Right lobe of liver (tissue), 6 donors: ENCODE data around the gene DHRSX. TPM values are rescaled to one million over a fixed set of nuclear protein-coding genes. Genes with fewer than 3 reads are reported as not detected.

Experiments
- ATAC-seq, 4 donors: fragments of 200-7000 bp; cut with Tn5 transposase; one replicate each; pipeline ENCODE4 v1.9.1; 2020; ENCODE audit warnings: mild to moderate bottlenecking in 4 of 4, moderate library complexity in 4 of 4
- DNase-seq, 3 donors: peaks; one replicate each; pipeline ENCODE4 v3.0.0-alpha.2; 2020
- H3K27ac ChIP-seq, 3 donors: fragments of 200-600 bp; one replicate each; pipeline ENCODE4 v1.8.0; 2022
- H3K27me3 ChIP-seq, 2 donors: fragments of 200-600 bp; one replicate each; pipeline ENCODE4 v1.8.0; 2022
- H3K36me3 ChIP-seq, 4 donors: fragments of 200-600 bp; sonication (generic) in 1 of 4; one replicate each; pipeline versions ENCODE4 v1.5.1 to v1.8.0; 2017 to 2022; ENCODE audit warnings: control low read depth in 1 of 4
- H3K4me1 ChIP-seq, 4 donors: fragments of 200-600 bp; sonication (generic) in 1 of 4; one replicate each; pipeline versions ENCODE4 v1.5.1 to v1.8.0; 2017 to 2022; ENCODE audit warnings: control low read depth in 1 of 4
- H3K4me3 ChIP-seq, 3 donors: fragments of 200-600 bp; one replicate each; pipeline ENCODE4 v1.8.0; 2022
- H3K9me3 ChIP-seq, 4 donors: fragments of 200-600 bp; sonication (generic) in 1 of 4; one replicate each; pipeline versions ENCODE4 v1.5.1 to v1.8.0; 2017 to 2022; ENCODE audit warnings: control low read depth in 1 of 4
- POLR2A ChIP-seq: fragments of 450-650 bp; IDR thresholded peaks from one replicate; pipeline ENCODE4 v1.6.1; 2017; ENCODE audit warnings: antibody characterized with exemption, mild to moderate bottlenecking
- WGBS: methylation state at CpG from one replicate; pipeline ENCODE4 v1.1.6; 2018; ENCODE audit warnings: low coverage, low lambda C conversion rate; ENCODE audit not compliant: insufficient coverage; ENCODE audit errors: missing lambda C conversion rate; 5-methylcytosine and 5-hydroxymethylcytosine counted together
- intact Hi-C, 2 donors: fragments of 100-400 bp; cut with DNase I; formaldehyde crosslinking; loops; one replicate each; pipeline versions ENCODE4 v1.11.2 to v1.14.1; 2022
- total RNA-seq, 6 experiments: library from RNA; depleted of rRNA in 2 of 6; stranded (reverse); fragments of >200 nt in 2 of 6; fragmentation: NEBNext Ultra II Directional in 3 of 6; extraction: Animal tissue kit (Norgen Biotek cat#: 25700) in 3 of 6; gene quantifications; one replicate each; pipeline versions ENCODE4 v1.1.0 to v1.2.4, GENCODE V29; 2016 to 2023
- TF ChIP-seq, protein P1 (sequence below), 4 donors: fragments of 200-600 bp in 3 of 4; fragments of 450-650 bp in 1 of 4; IDR thresholded peaks; one replicate each; pipeline versions ENCODE4 v1.5.1 to v1.8.0; 2016 to 2022; ENCODE audit warnings: antibody characterized with exemption in 4 of 4, mild to moderate bottlenecking in 2 of 4
- donor health status: DM: no; HTN: yes; CAD: no.
- donor health status: DM: no; HTN: no; CAD: no.
- donor health status: DM: no; HTN: no; CAD: no.
- donor health status: DM: no; HTN: yes; CAD: no.
- donor health status: DM: no; HTN: yes; CAD: no.

The DHRSX gene
- total RNA-seq, 6 experiments from 2014 or later = 15.6 to 34.5 (median 29.0) TPM

DNA sequence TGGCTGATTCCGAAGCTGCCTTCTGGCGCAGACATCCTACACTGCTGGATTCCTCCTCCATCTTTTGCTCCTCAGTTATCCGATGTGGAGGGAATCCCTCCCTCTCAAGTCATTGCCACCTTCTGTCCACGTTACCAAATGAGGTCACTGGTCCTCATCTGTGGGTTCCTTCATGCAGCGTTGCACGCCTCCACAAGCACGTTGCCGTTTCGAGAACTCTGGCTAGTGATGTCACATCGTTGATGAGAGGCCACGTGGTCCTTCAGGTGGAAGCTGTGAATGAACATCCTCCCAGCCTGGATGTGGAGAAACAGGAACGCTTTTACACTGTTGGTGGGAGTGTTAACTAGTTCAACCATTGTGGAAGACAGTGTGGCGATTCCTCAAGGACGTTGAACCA is 323.2 kb downstream of the DHRSX start:
- ATAC-seq (no peak), DNase-seq (no peak)
- Histone ChIP-seq H3K27me3 (no peaks in the 10 kb centered on the region), H3K4me3 (no peak overlapping the region), H3K4me1 (peaks cover 0 to 3% (median 0%) of the 10 kb centered on the region in 4 donors), H3K27ac (no peak overlapping the region), H3K36me3 (no peaks in the 10 kb centered on the region), H3K9me3 (no peaks in the 10 kb centered on the region)
- 95% methylated on average over 13 of the region's 14 CpGs for WGBS
- intact Hi-C loops = no loop called here
- TF ChIP-seq, protein P1, sequence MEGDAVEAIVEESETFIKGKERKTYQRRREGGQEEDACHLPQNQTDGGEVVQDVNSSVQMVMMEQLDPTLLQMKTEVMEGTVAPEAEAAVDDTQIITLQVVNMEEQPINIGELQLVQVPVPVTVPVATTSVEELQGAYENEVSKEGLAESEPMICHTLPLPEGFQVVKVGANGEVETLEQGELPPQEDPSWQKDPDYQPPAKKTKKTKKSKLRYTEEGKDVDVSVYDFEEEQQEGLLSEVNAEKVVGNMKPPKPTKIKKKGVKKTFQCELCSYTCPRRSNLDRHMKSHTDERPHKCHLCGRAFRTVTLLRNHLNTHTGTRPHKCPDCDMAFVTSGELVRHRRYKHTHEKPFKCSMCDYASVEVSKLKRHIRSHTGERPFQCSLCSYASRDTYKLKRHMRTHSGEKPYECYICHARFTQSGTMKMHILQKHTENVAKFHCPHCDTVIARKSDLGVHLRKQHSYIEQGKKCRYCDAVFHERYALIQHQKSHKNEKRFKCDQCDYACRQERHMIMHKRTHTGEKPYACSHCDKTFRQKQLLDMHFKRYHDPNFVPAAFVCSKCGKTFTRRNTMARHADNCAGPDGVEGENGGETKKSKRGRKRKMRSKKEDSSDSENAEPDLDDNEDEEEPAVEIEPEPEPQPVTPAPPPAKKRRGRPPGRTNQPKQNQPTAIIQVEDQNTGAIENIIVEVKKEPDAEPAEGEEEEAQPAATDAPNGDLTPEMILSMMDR (IDR thresholded peaks at IDR 0.05) = no peak
- TF ChIP-seq POLR2A = no peak

DNA sequence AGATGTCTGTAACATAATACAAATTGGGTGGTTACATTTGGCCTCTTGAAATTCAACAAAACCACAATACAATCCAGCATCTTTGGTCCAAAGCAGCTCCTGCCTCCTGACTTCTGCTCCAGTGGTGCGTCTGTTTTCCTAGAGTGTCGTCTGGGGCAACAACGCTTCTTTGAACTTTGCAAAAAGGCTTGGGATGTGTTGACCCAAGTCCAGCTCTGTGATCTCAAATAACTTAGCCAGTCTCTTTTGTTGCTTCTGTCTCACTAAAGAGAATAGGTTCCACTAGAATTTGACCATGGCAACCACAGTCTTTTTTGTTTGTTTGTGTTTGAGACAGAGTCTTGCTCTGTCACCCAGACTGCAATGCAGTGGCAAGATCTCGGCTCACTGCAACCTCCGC is 324.0 kb downstream of the DHRSX start:
- no peaks in the 10 kb centered on the region for H3K9me3 ChIP-seq
- 83% methylated on average over 1 of the region's 5 CpGs for WGBS

DNA sequence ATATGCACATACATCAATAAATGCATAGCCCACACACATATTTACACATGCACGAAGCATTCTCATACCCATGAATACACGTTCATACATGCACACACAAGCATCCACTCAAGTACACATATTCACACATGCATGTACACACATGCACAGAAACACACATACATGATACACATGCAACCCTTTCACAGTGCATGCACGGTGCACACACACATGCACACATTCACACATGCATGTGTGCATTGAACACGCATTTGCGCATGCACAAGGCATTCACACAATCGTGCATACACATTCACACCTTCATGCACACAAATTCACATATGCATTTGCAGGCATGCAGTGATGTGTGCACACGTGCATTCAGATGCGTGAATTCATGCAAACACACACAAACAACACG is 324.5 kb downstream of the DHRSX start:
- no peaks in the 10 kb centered on the region for H3K27me3 ChIP-seq
- no peak overlapping the region for H3K4me3 ChIP-seq
- no peak for ATAC-seq
- intact Hi-C loops = no loop called here
- H3K36me3 ChIP-seq = no peaks in the 10 kb centered on the region
- TF ChIP-seq POLR2A = no peak
- TF ChIP-seq, protein P1 (IDR thresholded peaks at IDR 0.05) = no peak
- no peaks in the 10 kb centered on the region for H3K9me3 ChIP-seq
- peaks cover 0 to 13% (median 0%) of the 10 kb centered on the region in 4 donors for H3K4me1 ChIP-seq
- H3K27ac ChIP-seq = no peak overlapping the region
- DNase-seq = no peak
- 93% methylated on average over 3 of the region's 9 CpGs for WGBS

More for the DNA sequence above, 324.0 kb downstream of the DHRSX start:
- DNase-seq = no peak
- H3K4me3 ChIP-seq = no peak overlapping the region
- TF ChIP-seq POLR2A = no peak
- TF ChIP-seq, protein P1 (IDR thresholded peaks at IDR 0.05) = no peak
- H3K27me3 ChIP-seq = no peaks in the 10 kb centered on the region
- peaks cover 0 to 8% (median 0%) of the 10 kb centered on the region in 4 donors for H3K4me1 ChIP-seq
- intact Hi-C loops = no loop called here
- H3K36me3 ChIP-seq = no peaks in the 10 kb centered on the region
- no peak overlapping the region for H3K27ac ChIP-seq
- ATAC-seq = no peak

DNA sequence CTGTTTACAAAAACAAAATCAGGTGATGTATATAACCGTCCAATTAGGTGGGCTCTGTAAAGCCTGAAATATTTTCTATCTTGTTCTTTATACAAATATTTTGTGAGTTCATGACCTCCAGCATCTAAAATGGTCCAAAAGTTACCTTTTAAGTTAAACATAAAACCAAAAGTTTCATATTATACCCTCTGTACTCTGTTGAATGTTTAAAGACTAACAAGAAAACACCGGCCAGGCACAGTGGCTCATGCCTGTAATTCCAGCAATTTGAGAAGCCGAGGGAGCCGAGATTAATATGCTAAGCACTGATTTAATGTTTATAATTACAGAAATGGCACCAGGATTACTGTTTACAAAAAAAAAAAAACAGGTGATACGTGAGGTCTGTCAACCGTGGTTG is 328.4 kb downstream of the DHRSX start:
- Histone ChIP-seq H3K4me1 (peaks cover 0 to 23% (median 0%) of the 10 kb centered on the region in 4 donors), H3K9me3 (no peaks in the 10 kb centered on the region), H3K27me3 (no peaks in the 10 kb centered on the region), H3K27ac (peak overlapping the region in 1 of 3 donors; percentile 26), H3K4me3 (no peak overlapping the region), H3K36me3 (no peaks in the 10 kb centered on the region)
- DNase-seq (no peak), ATAC-seq (peak; percentile 46 to 72 (median 62))
- intact Hi-C loops = no loop called here
- TF ChIP-seq, protein P1 (IDR thresholded peaks at IDR 0.05) = no peak
- no peak for TF ChIP-seq POLR2A
- WGBS = 28% methylated on average over 6 of the region's 6 CpGs

Other genes with a start within 250 kb of the DHRSX start
- 10 to 100 TPM; 21.7 to 44.6 (median 36.9) TPM for gene ZBED1, start within 50 bp of the DHRSX start, total RNA-seq
- 100 to 1,000 TPM in 5 of 6 experiments, 10 to 100 TPM in 1; 88.5 to 139 (median 119) TPM for gene CD99, start 190.3 kb upstream of the DHRSX start, total RNA-seq